ENCODE data around the gene SRP54. TPM values are rescaled to one million over a fixed set of nuclear protein-coding genes. Genes with fewer than 3 reads are reported as not detected.

SRP54 gene
- total and polyA plus RNA-seq, 2 of the 13 experiments (the other 11 are each of a cell fraction or from before 2014, with no cell fraction given), result 42.2 to 207 TPM

DNA sequence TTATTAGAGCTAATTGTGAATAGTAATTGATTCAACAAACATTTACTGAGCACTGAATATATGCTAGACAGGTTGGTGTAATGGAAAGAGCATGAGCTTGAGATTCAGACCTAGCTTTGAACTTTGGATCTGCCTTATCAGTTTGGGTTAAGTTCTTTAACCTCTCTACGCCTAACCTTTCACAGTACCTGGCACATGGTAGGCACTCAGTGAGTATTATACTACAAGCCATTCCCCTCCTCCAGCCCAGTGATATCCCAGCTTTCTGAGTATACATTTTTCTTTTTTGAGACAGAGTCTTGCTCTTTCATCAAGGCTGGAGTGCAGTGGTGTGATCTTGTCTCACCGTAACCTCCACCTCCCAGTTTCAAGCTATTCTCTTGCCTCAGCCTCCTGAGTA lies 95.3 kb downstream of the SRP54 start (continued):
- TF ChIP-seq, protein P1, sequence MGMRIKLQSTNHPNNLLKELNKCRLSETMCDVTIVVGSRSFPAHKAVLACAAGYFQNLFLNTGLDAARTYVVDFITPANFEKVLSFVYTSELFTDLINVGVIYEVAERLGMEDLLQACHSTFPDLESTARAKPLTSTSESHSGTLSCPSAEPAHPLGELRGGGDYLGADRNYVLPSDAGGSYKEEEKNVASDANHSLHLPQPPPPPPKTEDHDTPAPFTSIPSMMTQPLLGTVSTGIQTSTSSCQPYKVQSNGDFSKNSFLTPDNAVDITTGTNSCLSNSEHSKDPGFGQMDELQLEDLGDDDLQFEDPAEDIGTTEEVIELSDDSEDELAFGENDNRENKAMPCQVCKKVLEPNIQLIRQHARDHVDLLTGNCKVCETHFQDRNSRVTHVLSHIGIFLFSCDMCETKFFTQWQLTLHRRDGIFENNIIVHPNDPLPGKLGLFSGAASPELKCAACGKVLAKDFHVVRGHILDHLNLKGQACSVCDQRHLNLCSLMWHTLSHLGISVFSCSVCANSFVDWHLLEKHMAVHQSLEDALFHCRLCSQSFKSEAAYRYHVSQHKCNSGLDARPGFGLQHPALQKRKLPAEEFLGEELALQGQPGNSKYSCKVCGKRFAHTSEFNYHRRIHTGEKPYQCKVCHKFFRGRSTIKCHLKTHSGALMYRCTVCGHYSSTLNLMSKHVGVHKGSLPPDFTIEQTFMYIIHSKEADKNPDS (CRISPR knock-in tag; IDR thresholded peaks at IDR 0.05), result peak; percentile 98
- no peak for TF ChIP-seq KLF12 (CRISPR knock-in tag; IDR thresholded peaks at IDR 0.05; ENCODE audit: borderline replicate concordance)
- TF ChIP-seq AHR (CRISPR knock-in tag; IDR thresholded peaks at IDR 0.05), result no peak
- TF ChIP-seq REPIN1 (CRISPR knock-in tag; IDR thresholded peaks at IDR 0.05; ENCODE audit: borderline replicate concordance, low read depth), result peak; percentile 69; the same call in 1 of the 2 replicates
- TF ChIP-seq NR2F2 (IDR thresholded peaks at IDR 0.05; ENCODE audit: borderline replicate concordance, low read depth), result peak; percentile 90
- no peak for TF ChIP-seq ZNF224 (CRISPR knock-in tag; IDR thresholded peaks at IDR 0.05)
- 0 out of 2 replicates have a peak, but pooled peaks have one; percentile 26 for TF ChIP-seq THAP11 (CRISPR knock-in tag; IDR thresholded peaks at IDR 0.05)
- TF ChIP-seq SMAD1 (CRISPR knock-in tag; IDR thresholded peaks at IDR 0.05; ENCODE audit: borderline replicate concordance, low read depth), result no peak
- TF ChIP-seq ZNF292 (CRISPR knock-in tag; IDR thresholded peaks at IDR 0.05; ENCODE audit: borderline replicate concordance, low read depth), result 0 out of 2 replicates have a peak, but pooled peaks have one; percentile 37
- peak; percentile 90 for TF ChIP-seq NR2F6 (IDR thresholded peaks at IDR 0.05)
- TF ChIP-seq NR2F6 (CRISPR knock-in tag; IDR thresholded peaks at IDR 0.05), result peak; percentile 92
- no peak for TF ChIP-seq JARID2 (CRISPR knock-in tag; IDR thresholded peaks at IDR 0.05; ENCODE audit: insufficient replicate concordance)
- no peak for TF ChIP-seq RFXANK (CRISPR knock-in tag; IDR thresholded peaks at IDR 0.05)
- TF ChIP-seq MED8 (CRISPR knock-in tag; IDR thresholded peaks at IDR 0.05; ENCODE audit: insufficient replicate concordance), result no peak
- peak; percentile 61 for TF ChIP-seq HOXA3 (CRISPR knock-in tag; IDR thresholded peaks at IDR 0.05)
- 0 out of 2 replicates have a peak, but pooled peaks have one; percentile 30 for TF ChIP-seq SOX5 (CRISPR knock-in tag; IDR thresholded peaks at IDR 0.05; ENCODE audit: borderline replicate concordance)
- TF ChIP-seq IRX3 (CRISPR knock-in tag; IDR thresholded peaks at IDR 0.05; ENCODE audit: borderline replicate concordance, low read depth), result no peak
- TF ChIP-seq ESRRA (CRISPR knock-in tag; IDR thresholded peaks at IDR 0.05; ENCODE audit: low read depth), result peak; percentile 72; the same call in 1 of the 2 replicates
- peak; percentile 34; the same call in 1 of the 2 replicates for TF ChIP-seq ZMYM2 (CRISPR knock-in tag; IDR thresholded peaks at IDR 0.05)
- TF ChIP-seq MYC (CRISPR knock-in tag; IDR thresholded peaks at IDR 0.05; ENCODE audit: borderline replicate concordance), result peak; percentile 43; the same call in 1 of the 2 replicates
- TF ChIP-seq RARA (CRISPR knock-in tag; IDR thresholded peaks at IDR 0.05), result peak; percentile 65
- TF ChIP-seq KLF16 (CRISPR knock-in tag; IDR thresholded peaks at IDR 0.05), result no peak
- TF ChIP-seq, protein P2, sequence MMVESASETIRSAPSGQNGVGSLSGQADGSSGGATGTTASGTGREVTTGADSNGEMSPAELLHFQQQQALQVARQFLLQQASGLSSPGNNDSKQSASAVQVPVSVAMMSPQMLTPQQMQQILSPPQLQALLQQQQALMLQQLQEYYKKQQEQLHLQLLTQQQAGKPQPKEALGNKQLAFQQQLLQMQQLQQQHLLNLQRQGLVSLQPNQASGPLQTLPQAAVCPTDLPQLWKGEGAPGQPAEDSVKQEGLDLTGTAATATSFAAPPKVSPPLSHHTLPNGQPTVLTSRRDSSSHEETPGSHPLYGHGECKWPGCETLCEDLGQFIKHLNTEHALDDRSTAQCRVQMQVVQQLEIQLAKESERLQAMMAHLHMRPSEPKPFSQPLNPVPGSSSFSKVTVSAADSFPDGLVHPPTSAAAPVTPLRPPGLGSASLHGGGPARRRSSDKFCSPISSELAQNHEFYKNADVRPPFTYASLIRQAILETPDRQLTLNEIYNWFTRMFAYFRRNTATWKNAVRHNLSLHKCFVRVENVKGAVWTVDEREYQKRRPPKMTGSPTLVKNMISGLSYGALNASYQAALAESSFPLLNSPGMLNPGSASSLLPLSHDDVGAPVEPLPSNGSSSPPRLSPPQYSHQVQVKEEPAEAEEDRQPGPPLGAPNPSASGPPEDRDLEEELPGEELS (CRISPR knock-in tag; IDR thresholded peaks at IDR 0.05), result peak; percentile 24; the same call in 1 of the 2 replicates
- 0 out of 2 replicates have a peak, but pooled peaks have one; percentile 18 for TF ChIP-seq FOXA3 (CRISPR knock-in tag; IDR thresholded peaks at IDR 0.05)
- 0 out of 2 replicates have a peak, but pooled peaks have one; percentile 43 for TF ChIP-seq MEF2D (CRISPR knock-in tag; IDR thresholded peaks at IDR 0.05)
- TF ChIP-seq, protein P3, sequence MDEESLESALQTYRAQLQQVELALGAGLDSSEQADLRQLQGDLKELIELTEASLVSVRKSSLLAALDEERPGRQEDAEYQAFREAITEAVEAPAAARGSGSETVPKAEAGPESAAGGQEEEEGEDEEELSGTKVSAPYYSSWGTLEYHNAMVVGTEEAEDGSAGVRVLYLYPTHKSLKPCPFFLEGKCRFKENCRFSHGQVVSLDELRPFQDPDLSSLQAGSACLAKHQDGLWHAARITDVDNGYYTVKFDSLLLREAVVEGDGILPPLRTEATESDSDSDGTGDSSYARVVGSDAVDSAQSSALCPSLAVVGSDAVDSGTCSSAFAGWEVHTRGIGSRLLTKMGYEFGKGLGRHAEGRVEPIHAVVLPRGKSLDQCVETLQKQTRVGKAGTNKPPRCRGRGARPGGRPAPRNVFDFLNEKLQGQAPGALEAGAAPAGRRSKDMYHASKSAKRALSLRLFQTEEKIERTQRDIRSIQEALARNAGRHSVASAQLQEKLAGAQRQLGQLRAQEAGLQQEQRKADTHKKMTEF (CRISPR knock-in tag; IDR thresholded peaks at IDR 0.05), result peak; percentile 27; the same call in 1 of the 2 replicates
- peak; percentile 19; the same call in 1 of the 2 replicates for TF ChIP-seq CBFB (CRISPR knock-in tag; IDR thresholded peaks at IDR 0.05)
- no peak for TF ChIP-seq ZNF883 (CRISPR knock-in tag; IDR thresholded peaks at IDR 0.05; ENCODE audit: not compliant biosample characterization)
